Measurements from ENCODE around the gene NAA15.

- TF ChIP-seq POLR2A (IDR thresholded peaks at IDR 0.05; ENCODE audit: low read length) (no peak), GATA1 (IDR thresholded peaks at IDR 0.05; ENCODE audit: low read depth, low read length) (no peak)
These were observed 5.4 kb upstream of the NAA15 start for GRCh38 chr4:139295942-139296299.

Measured in erythroblast (primary cell).